GM23338 (cell line): ENCODE results near the gene GJA3. TPM values are rescaled to one million over a fixed set of nuclear protein-coding genes. Genes with fewer than 3 reads are reported as not detected.

Source experiments
- ATAC-seq: fragments of 200-7000 bp; cut with Tn5 transposase; 3 replicates; pipeline ENCODE4 v1.9.1; 2020
- DNase-seq: peaks from one replicate; pipeline ENCODE4 v3.0.0-alpha.2; 2015; ENCODE audit warnings: low spot score
- H2AFZ ChIP-seq: fragments of 200-600 bp; sonication (generic); 2 replicates; pipeline ENCODE4 v1.8.0; 2016; ENCODE audit warnings: antibody characterized with exemption, mild to moderate bottlenecking, moderate library complexity
- H3F3A ChIP-seq: fragments of 200-600 bp; sonication (generic); replicated peaks from 2 replicates; pipeline ENCODE4 v1.8.0; 2017; ENCODE audit warnings: antibody characterized with exemption, mixed run types, low read depth
- H3K27ac ChIP-seq: fragments of 200-600 bp; sonication (generic); 2 replicates; pipeline ENCODE4 v1.6.1; 2016; ENCODE audit warnings: low read depth
- H3K27me3 ChIP-seq: fragments of 200-600 bp; sonication (generic); 2 replicates; pipeline ENCODE4 v1.8.0; 2016; ENCODE audit warnings: mild to moderate bottlenecking, mixed run types, moderate library complexity; ENCODE audit not compliant: insufficient read depth
- H3K36me3 ChIP-seq: fragments of 200-600 bp; sonication (generic); 2 replicates; pipeline ENCODE4 v1.8.0; 2016; ENCODE audit warnings: mild to moderate bottlenecking; ENCODE audit not compliant: insufficient read depth
- H3K4me1 ChIP-seq: fragments of 200-600 bp; sonication (generic); 2 replicates; pipeline ENCODE4 v1.8.0; 2016; ENCODE audit warnings: mild to moderate bottlenecking, moderate library complexity; ENCODE audit not compliant: insufficient read depth
- H3K4me2 ChIP-seq: fragments of 200-600 bp; sonication (generic); 2 replicates; pipeline ENCODE4 v1.7.1; 2017; ENCODE audit warnings: mixed run types
- H3K4me3 ChIP-seq: fragments of 200-600 bp; sonication (generic); 2 replicates; pipeline ENCODE4 v1.6.1; 2016; ENCODE audit warnings: mixed run types
- H3K79me2 ChIP-seq: fragments of 200-600 bp; sonication (generic); replicated peaks from 2 replicates; pipeline ENCODE4 v1.8.0; 2017; ENCODE audit warnings: mild to moderate bottlenecking; ENCODE audit not compliant: insufficient read depth
- H3K9me2 ChIP-seq: fragments of 200-600 bp; sonication (generic); 2 replicates; pipeline ENCODE4 v1.8.0; 2017; ENCODE audit not compliant: insufficient read depth
- H4K20me1 ChIP-seq: fragments of 200-600 bp; sonication (generic); replicated peaks from 2 replicates; pipeline ENCODE4 v1.8.0; 2017; ENCODE audit warnings: mild to moderate bottlenecking; ENCODE audit not compliant: insufficient read depth
- H3K27ac Mint-ChIP-seq: 2 replicates; pipeline ENCODE4 v1.8.0; 2020; ENCODE audit warnings: inconsistent platforms, mild to moderate bottlenecking, moderate library complexity, mixed read lengths
- H3K27me3 Mint-ChIP-seq: 3 replicates; pipeline ENCODE4 v1.8.0; 2022; ENCODE audit warnings: low read depth, mild to moderate bottlenecking, moderate library complexity, mixed read lengths, inconsistent platforms; ENCODE audit not compliant: insufficient read depth, poor library complexity
- H3K36me3 Mint-ChIP-seq: 3 replicates; pipeline ENCODE4 v1.8.0; 2021; ENCODE audit warnings: low read depth, mild to moderate bottlenecking, inconsistent platforms, moderate library complexity, mixed read lengths
- H3K4me1 Mint-ChIP-seq: 3 replicates; pipeline ENCODE4 v1.8.0; 2020; ENCODE audit warnings: mild to moderate bottlenecking, inconsistent platforms, mixed read lengths
- H3K4me3 Mint-ChIP-seq: 3 replicates; pipeline ENCODE4 v1.8.0; 2021; ENCODE audit warnings: moderate library complexity, mild to moderate bottlenecking, inconsistent platforms, mixed read lengths
- H3K9me3 Mint-ChIP-seq: 3 replicates; pipeline ENCODE4 v1.8.0; 2020; ENCODE audit warnings: moderate library complexity, mild to moderate bottlenecking, inconsistent platforms, mixed read lengths
- CREB1 ChIP-seq: fragments of 250-450 bp; sonication (Bioruptor Pico); IDR thresholded peaks from 2 replicates; pipeline ENCODE4 v1.5.0; 2020; ENCODE audit warnings: low read depth, mild to moderate bottlenecking, moderate library complexity
- ETS1 ChIP-seq: IDR thresholded peaks from 2 replicates; pipeline ENCODE4 v1.6.1; 2016; ENCODE audit warnings: antibody characterized with exemption
- EZH2 ChIP-seq: fragments of 200-600 bp; sonication (generic); IDR thresholded peaks from one replicate; pipeline ENCODE4 v1.8.0; 2017; ENCODE audit warnings: antibody characterized with exemption, mild to moderate bottlenecking, low read depth; ENCODE audit not compliant: unreplicated experiment
- EZH2phosphoT487 ChIP-seq: fragments of 200-600 bp; sonication (generic); IDR thresholded peaks from one replicate; pipeline ENCODE4 v1.8.1; 2018; ENCODE audit warnings: antibody characterized with exemption; ENCODE audit not compliant: unreplicated experiment
- JUNB ChIP-seq: IDR thresholded peaks from one replicate; pipeline ENCODE4 v1.6.1; 2016; ENCODE audit warnings: antibody characterized with exemption; ENCODE audit not compliant: unreplicated experiment
- NANOG ChIP-seq: IDR thresholded peaks from 2 replicates; pipeline ENCODE4 v1.6.1; 2016; ENCODE audit warnings: antibody characterized with exemption, borderline replicate concordance
- POLR2AphosphoS5 ChIP-seq: IDR thresholded peaks from 2 replicates; pipeline ENCODE4 v1.6.1; 2016; ENCODE audit warnings: antibody characterized with exemption, low read depth
- REST ChIP-seq: IDR thresholded peaks from one replicate; pipeline ENCODE4 v1.6.1; 2018; ENCODE audit warnings: antibody characterized with exemption; ENCODE audit not compliant: unreplicated experiment
- STAT1 ChIP-seq: IDR thresholded peaks from one replicate; pipeline ENCODE4 v1.6.1; 2016; ENCODE audit warnings: antibody characterized with exemption; ENCODE audit not compliant: unreplicated experiment
- ZNF331 ChIP-seq: fragments of 250-450 bp; sonication (Bioruptor Pico); IDR thresholded peaks from 2 replicates; pipeline ENCODE4 v1.5.0; 2020; ENCODE audit warnings: low read depth, mild to moderate bottlenecking, moderate library complexity
- polyA plus RNA-seq: library from polyadenylated mRNA; unstranded; fragments of >200 nt; fragmentation: Nextera tagmentation; extraction: Ambion mirVana; gene quantifications from 2 replicates; pipeline ENCODE4 v1.2.1, GENCODE V29; 2016
- total RNA-seq: library from RNA; depleted of rRNA; stranded (reverse); fragments of >200 nt; shearing (Covaris generic); gene quantifications from 2 replicates; pipeline ENCODE4 v1.2.3, GENCODE V29; 2014

Gene GJA3
- total and polyA plus RNA-seq, 2 experiments from 2014 or later, result 0.17 to 0.23 TPM

GRCh38 chr13:20191311-20192157 is 30.7 kb upstream of the GJA3 start (continued):
- TF ChIP-seq CREB1 (no peak), ZNF331 (CRISPR knock-in tag) (no peak), STAT1 (no peak), ETS1 (no peak), JUNB (no peak), NANOG (no peak), EZH2phosphoT487 (no peak), POLR2AphosphoS5 (no peak)

GRCh38 chr13:20190481-20191310 is 29.8 kb upstream of the GJA3 start:
- no peak overlapping the region for H3K4me2 ChIP-seq
- H3K36me3 ChIP-seq, result no peaks in the 10 kb centered on the region; the same call in 1 of the 2 replicates
- DNase-seq (no peak), ATAC-seq (no peak)
- TF ChIP-seq EZH2 (peak; percentile 7), NANOG (no peak), REST (no peak), CREB1 (no peak)
- Mint-ChIP-seq H3K27me3 (peaks cover 63% of the 10 kb centered on the region), H3K4me3 (no peak overlapping the region), H3K36me3 (no peaks in the 10 kb centered on the region), H3K9me3 (no peaks in the 10 kb centered on the region), H3K4me1 (peaks cover 15% of the 10 kb centered on the region), H3K27ac (no peak overlapping the region)
- H3K27me3 ChIP-seq, result peaks cover 82% of the 10 kb centered on the region
- peaks cover 19% of the 10 kb centered on the region for H3K4me1 ChIP-seq
- H3K27ac ChIP-seq, result no peak overlapping the region
- H4K20me1 ChIP-seq, result peaks cover 18% of the 10 kb centered on the region
- H3F3A ChIP-seq, result peaks cover 11% of the 10 kb centered on the region; the same call in 1 of the 2 replicates
- H3K79me2 ChIP-seq, result no peaks in the 10 kb centered on the region
- H3K4me3 ChIP-seq, result no peak overlapping the region
- no peak overlapping the region for H2AFZ ChIP-seq
- no peaks in the 10 kb centered on the region for H3K9me2 ChIP-seq
